ENCODE data around the gene ITSN2. TPM values are rescaled to one million over a fixed set of nuclear protein-coding genes. Genes with fewer than 3 reads are reported as not detected.

The ITSN2 gene
- total and polyA plus RNA-seq, 2 of the 8 experiments (the other 6 are each of a cell fraction or from before 2014, with no cell fraction given) = 9.3 to 17.0 TPM

GRCh38 chr2:24403832-24404212, 43.5 kb upstream of the ITSN2 start (continued):
- TF ChIP-seq CHD7 (IDR thresholded peaks at IDR 0.05; ENCODE audit: insufficient replicate concordance, low read length) (no peak), MAX (IDR thresholded peaks at IDR 0.05) (no peak), RNF2 (IDR thresholded peaks at IDR 0.05; ENCODE audit: borderline replicate concordance, low read depth, low read length, missing control alignments, poor library complexity, severe bottlenecking) (no peak), TEAD4 (IDR thresholded peaks at IDR 0.05; ENCODE audit: low read depth, low read length) (no peak), CTCF (IDR thresholded peaks at IDR 0.05; ENCODE audit: control extremely low read depth in 1 of 3, insufficient read depth in 1 of 3, low read depth in 1 of 3, low read length in 3 of 3) (no peak), EGR1 (IDR thresholded peaks at IDR 0.05; ENCODE audit: borderline replicate concordance, low read depth, low read length) (no peak), JUN (IDR thresholded peaks at IDR 0.05; ENCODE audit: low read depth, low read length) (no peak), NANOG (IDR thresholded peaks at IDR 0.05; ENCODE audit: insufficient read depth, low read depth, low read length, poor library complexity, severe bottlenecking) (no peak)

Measured in H1 (cell line).